Measurements from ENCODE around the gene FBLN1.

DNA sequence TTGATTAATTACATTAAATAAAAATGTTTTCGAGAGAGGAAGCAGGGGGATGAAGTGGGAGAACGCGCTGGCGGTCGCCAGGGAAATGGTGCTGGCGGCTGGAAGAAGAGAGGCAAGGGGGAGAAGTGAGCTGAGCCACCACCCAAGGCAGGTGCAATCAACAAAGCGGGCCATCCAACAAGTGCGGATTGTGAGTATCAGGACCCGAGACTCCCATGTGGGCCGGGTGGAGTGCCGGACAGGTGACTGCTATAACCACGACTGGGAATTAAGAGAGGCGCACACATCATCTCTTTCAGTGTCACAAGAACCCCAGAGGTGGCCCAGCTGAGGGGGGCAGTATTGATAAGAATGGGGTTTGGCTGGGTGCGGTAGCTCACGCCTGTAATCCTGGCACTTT, 127.8 kb downstream of the FBLN1 start:
- TF ChIP-seq CTCF (IDR thresholded peaks at IDR 0.05): no peak
- no peak for TF ChIP-seq ZFX (IDR thresholded peaks at IDR 0.05; ENCODE audit: borderline replicate concordance)
